HG03064 (cell line): Measurements from ENCODE around the gene OTULINL.
"Not testable (repeated sequence)": the region's sequence is repeated elsewhere in the genome, so short reads cannot be mapped to it uniquely, and the experiment has no call there.

Experiments used
- ATAC-seq: cut with Tn5 transposase; IDR thresholded peaks from one replicate; pipeline ENCODE4 v1.9.1; 2021; ENCODE audit warnings: low read depth; ENCODE audit not compliant: unreplicated experiment

The OTULINL gene

GRCh38 chr5:14581106-14581890 is at the start of gene OTULINL:
Gene OTULINL, plus strand, starts transcription at chr5:14581792. Its CDS starts 103 bp downstream, at chr5:14581895.
- ATAC-seq, result peak; percentile 99

DNA sequence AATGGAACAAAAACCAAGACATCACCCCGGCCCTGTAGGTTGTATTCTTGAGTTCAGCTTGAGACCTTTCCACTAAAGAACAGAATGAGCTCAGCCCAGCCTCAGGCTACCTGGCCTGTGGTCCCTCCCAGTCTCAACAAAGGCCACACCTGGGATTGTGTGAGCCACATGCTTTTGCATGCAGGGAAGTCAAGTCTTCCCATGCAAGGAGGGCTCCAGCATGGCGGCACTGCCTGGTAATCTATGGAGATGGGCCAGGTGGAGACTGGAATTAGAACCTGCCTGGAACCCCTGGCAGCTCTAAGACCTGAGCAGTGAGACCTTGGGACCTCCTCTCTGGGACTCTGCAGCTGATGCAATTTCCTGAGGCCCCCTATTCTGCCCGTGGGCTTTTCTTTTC is 49.4 kb upstream of the OTULINL start:
- no peak for ATAC-seq

GRCh38 chr5:14534773-14535172 is 46.8 kb upstream of the OTULINL start:
- ATAC-seq, result no peak

DNA sequence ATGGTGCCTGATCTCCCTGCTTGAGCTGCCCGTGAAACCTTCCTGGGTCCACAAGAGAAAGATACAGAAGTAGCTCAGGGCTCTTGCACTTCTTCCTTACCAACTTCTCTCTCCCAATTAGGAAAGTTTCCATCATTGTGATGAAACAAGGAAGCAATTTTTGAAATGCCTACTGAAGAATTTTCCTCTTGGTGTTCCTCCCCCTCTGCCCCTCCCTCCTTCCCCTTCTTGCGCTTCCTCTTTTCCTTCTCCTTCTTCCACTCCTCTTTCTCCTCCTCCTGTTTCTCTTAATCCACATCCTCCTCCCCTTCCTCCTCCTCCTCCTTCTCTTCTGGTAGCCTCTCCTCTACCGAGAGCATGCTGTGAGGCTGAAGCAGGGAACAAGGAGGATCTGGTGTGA is 36.3 kb upstream of the OTULINL start:
- ATAC-seq, result no peak

DNA sequence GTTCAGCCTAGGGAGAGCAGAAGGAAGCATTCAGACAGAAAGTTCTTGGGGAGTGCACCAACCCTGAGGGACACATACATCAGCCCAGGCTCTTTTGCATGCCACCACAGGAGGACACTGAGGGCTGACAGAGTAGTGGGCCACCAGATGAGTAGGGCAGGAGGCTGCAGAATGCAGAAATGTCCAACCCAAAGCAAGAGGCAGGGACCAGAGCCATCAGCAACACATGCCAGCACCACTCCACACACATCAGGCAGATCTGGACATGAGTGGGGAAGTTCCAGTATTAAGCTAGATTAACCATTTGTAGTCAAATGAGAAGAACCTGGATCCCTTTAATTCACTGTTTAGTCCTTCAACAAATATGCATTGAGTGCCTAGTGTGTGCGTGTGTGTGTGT is 35.7 kb upstream of the OTULINL start:
- no peak for ATAC-seq

GRCh38 chr5:14547666-14548065 is 33.9 kb upstream of the OTULINL start:
- no peak for ATAC-seq

DNA sequence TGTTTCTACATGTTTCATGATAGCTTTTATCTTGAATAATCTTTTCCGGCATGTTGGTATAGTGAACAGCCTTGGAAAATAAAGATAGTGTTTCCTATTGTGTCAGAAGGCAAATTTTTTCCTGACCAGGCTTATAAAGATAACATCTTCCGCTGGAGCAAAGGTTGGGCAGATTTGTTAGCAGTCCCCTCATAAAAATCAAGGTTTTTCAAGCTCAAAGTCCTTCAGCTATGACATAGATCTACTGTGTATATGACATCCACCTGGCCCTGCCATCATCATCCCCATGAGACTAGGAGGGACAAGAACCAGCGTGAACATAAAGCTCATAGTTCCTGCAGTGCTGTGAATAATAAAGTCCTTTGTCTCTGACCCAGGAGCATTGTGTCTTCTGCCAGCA is 30.4 kb upstream of the OTULINL start:
- no peak for ATAC-seq

GRCh38 chr5:14552017-14552416 is 29.6 kb upstream of the OTULINL start:
- no peak for ATAC-seq

- not testable (repeated sequence) for ATAC-seq
Observed at GRCh38 chr5:14554288-14554687, 27.3 kb upstream of the OTULINL start.

GRCh38 chr5:14556015-14556414 is 25.6 kb upstream of the OTULINL start:
- no peak for ATAC-seq

DNA sequence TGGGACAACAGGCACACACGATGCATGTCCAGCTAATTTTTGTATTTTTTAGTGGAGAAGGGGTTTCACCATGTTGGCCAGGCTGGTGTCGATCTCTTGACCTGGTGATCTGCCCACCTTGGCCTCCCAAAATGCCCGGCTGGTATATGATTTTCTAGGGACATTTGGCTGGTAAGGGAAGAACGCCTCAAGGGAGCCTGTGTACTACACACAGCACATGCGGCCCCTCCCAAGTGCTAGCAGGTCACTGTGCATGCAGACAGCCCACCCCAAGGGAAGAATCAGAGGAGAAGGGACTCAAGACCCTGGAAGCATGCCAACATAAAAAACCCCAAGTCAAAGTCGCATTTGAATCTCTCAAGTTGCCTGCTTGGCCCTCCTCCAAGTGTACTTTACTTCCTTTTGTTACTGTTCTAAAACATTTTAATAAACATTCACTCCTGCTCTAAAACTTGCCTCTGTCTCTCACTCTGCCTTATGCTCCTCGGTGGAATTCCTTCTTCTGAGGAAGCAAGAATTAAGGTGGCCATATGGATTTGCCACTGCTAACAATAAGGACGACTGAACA is 24.3 kb upstream of the OTULINL start:
- ATAC-seq, result no peak

- ATAC-seq, result no peak
Observed at GRCh38 chr5:14557791-14558415, 23.7 kb upstream of the OTULINL start.

- no peak for ATAC-seq
Observed at GRCh38 chr5:14560091-14560595, 21.4 kb upstream of the OTULINL start.

DNA sequence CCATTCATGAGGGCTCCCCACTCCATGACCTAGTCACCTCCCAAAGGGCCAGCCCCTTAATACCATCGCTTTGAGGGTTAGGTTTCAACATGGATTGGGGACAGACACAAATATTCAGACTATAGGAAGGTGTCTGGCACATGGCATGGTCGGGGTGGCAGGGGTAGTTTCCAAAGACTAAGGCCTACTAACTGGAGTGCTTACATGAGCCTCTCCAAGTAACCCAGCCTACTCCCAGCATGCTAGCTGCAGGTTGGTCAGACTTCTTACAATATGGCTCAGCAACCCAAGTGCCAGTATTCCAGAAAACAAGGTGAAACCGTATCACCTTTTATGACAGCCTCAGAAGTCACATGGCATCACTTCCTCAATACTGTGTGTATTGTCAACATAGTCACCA is 19.9 kb upstream of the OTULINL start:
- no peak for ATAC-seq

- ATAC-seq, result no peak
Observed at GRCh38 chr5:14568333-14568732, 13.3 kb upstream of the OTULINL start.

- no peak for ATAC-seq
Observed at GRCh38 chr5:14569948-14570691, 11.5 kb upstream of the OTULINL start.

- no peak for ATAC-seq
Observed at GRCh38 chr5:14571901-14572300, 9.7 kb upstream of the OTULINL start.

- no peak for ATAC-seq
Observed at GRCh38 chr5:14572385-14572784, 9.2 kb upstream of the OTULINL start.

GRCh38 chr5:14572836-14573235 is 8.8 kb upstream of the OTULINL start:
- ATAC-seq, result no peak

DNA sequence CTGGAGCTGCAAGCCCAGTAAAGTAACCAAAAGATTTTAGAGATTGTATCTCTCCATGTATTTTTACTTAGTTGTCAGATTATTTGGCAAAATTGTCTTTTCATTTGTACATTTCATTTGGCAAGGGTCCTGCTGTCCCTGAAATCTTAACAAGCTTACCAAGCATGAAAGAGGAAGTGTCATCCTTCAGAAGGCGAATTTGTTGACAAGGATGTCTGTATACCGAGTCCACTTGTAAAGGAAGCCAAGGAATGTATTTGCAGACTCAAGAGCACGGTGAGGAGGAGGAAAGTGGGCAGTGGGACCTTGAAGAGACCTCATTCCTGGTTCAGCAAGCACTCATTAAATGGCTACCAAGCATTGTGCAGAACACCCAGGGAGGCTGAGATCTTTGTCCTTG is 7.5 kb upstream of the OTULINL start:
- ATAC-seq, result no peak

GRCh38 chr5:14574891-14575508 is 6.6 kb upstream of the OTULINL start:
- no peak for ATAC-seq
